GM12878 (cell line): Measurements from ENCODE around the gene KRTAP5-3. TPM values are rescaled to one million over a fixed set of nuclear protein-coding genes. Genes with fewer than 3 reads are reported as not detected.

Source experiments
- ATAC-seq: fragments of 200-7000 bp; cut with Tn5 transposase; 3 replicates; pipeline ENCODE4 v1.9.1; 2020; ENCODE audit warnings: mild to moderate bottlenecking, moderate library complexity
- BruUV-seq: library from RNA; stranded (reverse); fragments of 400-500 nt; replicated peaks from 2 replicates; lab custom pipeline; 2021; lab: Mats Ljungman, UMichigan
- CTCF ChIA-PET: fragments of 300-600 bp; sonication (Branson Sonifier 250); formaldehyde crosslinking; extraction: SDS; loops from one replicate; lab custom pipeline; 2021; ENCODE audit warnings: inconsistent platforms; lab: Yijun Ruan, JAX
- POLR2A ChIA-PET: fragments of 350-600 bp; formaldehyde crosslinking; extraction: SDS; loops from one replicate; lab custom pipeline; 2021; ENCODE audit warnings: inconsistent platforms; lab: Charles Lee
- RAD21 ChIA-PET: fragments of 300-600 bp; sonication (Branson Sonifier 250); formaldehyde crosslinking; loops from one replicate; lab custom pipeline; 2023; ENCODE audit warnings: antibody characterized with exemption; ENCODE audit not compliant: unreplicated experiment; lab: Charles Lee
- SMC1A ChIA-PET: fragments of 300-600 bp; sonication (Branson Sonifier 250); formaldehyde crosslinking; loops from one replicate; lab custom pipeline; 2023; ENCODE audit not compliant: unreplicated experiment, uncharacterized antibody; lab: Charles Lee
- DNase-seq: peaks from one replicate; pipeline ENCODE4 v3.0.0-alpha.2; 2011; ENCODE audit warnings: low read depth, low spot score
- FAIRE-seq: peaks from 3 replicates; lab custom pipeline; 2011; peaks lifted over from hg19 to GRCh38; lab: Jason Lieb, UNC
- H2AFZ ChIP-seq: 2 replicates; pipeline ENCODE4 v1.6.0; 2011; ENCODE audit warnings: low read depth, low read length, control low read depth; ENCODE audit not compliant: control insufficient read depth
- H3K27ac ChIP-seq: 2 replicates; pipeline ENCODE4 v1.5.1; 2011; ENCODE audit warnings: control low read depth; ENCODE audit not compliant: control insufficient read depth, insufficient read depth
- H3K27me3 ChIP-seq, 2 experiments: replicated peaks in 1 of 2; 2 replicates each; pipeline versions ENCODE4 v1.6.0 to v1.6.1; 2011; ENCODE audit warnings: low read length in 1 of 2; ENCODE audit not compliant: control insufficient read depth in 2 of 2, insufficient read depth in 2 of 2
- H3K36me3 ChIP-seq, 2 experiments: 2 replicates each; pipeline ENCODE4 v1.5.1; 2011; ENCODE audit warnings: low read length in 1 of 2; ENCODE audit not compliant: control insufficient read depth in 2 of 2, insufficient read depth in 2 of 2
- H3K4me1 ChIP-seq: 2 replicates; pipeline ENCODE4 v1.6.1; 2011; ENCODE audit warnings: mild to moderate bottlenecking, low read length, moderate library complexity, mixed read lengths; ENCODE audit not compliant: control insufficient read depth, insufficient read depth
- H3K4me2 ChIP-seq: 2 replicates; pipeline ENCODE4 v1.6.0; 2011; ENCODE audit warnings: control low read depth; ENCODE audit not compliant: control insufficient read depth, insufficient read depth
- H3K4me3 ChIP-seq: fragments of 200-600 bp; sonication (generic); 2 replicates; pipeline ENCODE4 v1.5.1; 2016
- H3K79me2 ChIP-seq: 2 replicates; pipeline ENCODE4 v1.6.0; 2011; ENCODE audit warnings: low read length; ENCODE audit not compliant: control insufficient read depth, insufficient read depth
- H3K9ac ChIP-seq: 2 replicates; pipeline ENCODE4 v1.8.0; 2011; ENCODE audit warnings: low read length, control low read depth, mixed read lengths; ENCODE audit not compliant: control insufficient read depth, insufficient read depth
- H3K9me3 ChIP-seq: replicated peaks from 3 replicates; pipeline ENCODE4 v1.5.1; 2011; ENCODE audit warnings: mild to moderate bottlenecking, low read length; ENCODE audit not compliant: control insufficient read depth, insufficient read depth
- H4K20me1 ChIP-seq: 2 replicates; pipeline ENCODE4 v1.6.0; 2011; ENCODE audit not compliant: control insufficient read depth, insufficient read depth
- ATF7 ChIP-seq: fragments of 450-650 bp; IDR thresholded peaks from 2 replicates; pipeline ENCODE4 v1.6.1; 2016; ENCODE audit warnings: low read depth, mild to moderate bottlenecking
- IKZF2 ChIP-seq, 2 experiments: fragments of 450-650 bp; IDR thresholded peaks; 2 replicates each; pipeline ENCODE4 v1.6.1; 2017; ENCODE audit warnings: mild to moderate bottlenecking in 2 of 2, moderate library complexity in 2 of 2
- MYC ChIP-seq: IDR thresholded peaks from 2 replicates; pipeline ENCODE4 v1.6.1; 2011; ENCODE audit warnings: mild to moderate bottlenecking, low read length, moderate library complexity, inconsistent platforms; ENCODE audit not compliant: insufficient read depth, insufficient replicate concordance, insufficient read length, severe bottlenecking
- NFIC ChIP-seq: IDR thresholded peaks from 2 replicates; pipeline ENCODE4 v1.6.1; 2012; ENCODE audit warnings: low read depth, mild to moderate bottlenecking, inconsistent platforms, low read length, moderate library complexity
- NFYB ChIP-seq: IDR thresholded peaks from 2 replicates; pipeline ENCODE4 v1.6.1; 2011; ENCODE audit warnings: low read depth, mild to moderate bottlenecking, low read length, improper control_type of control experiment, moderate library complexity; ENCODE audit not compliant: insufficient read depth
- POLR2AphosphoS2 ChIP-seq: IDR thresholded peaks from 2 replicates; pipeline ENCODE4 v1.6.1; 2011; ENCODE audit warnings: low read depth, mild to moderate bottlenecking, low read length, improper control_type of control experiment, moderate library complexity
- RELA ChIP-seq: fragments of 450-650 bp; IDR thresholded peaks from 2 replicates; pipeline ENCODE4 v1.8.0; 2014; ENCODE audit warnings: borderline replicate concordance; ENCODE audit not compliant: partially characterized antibody
- SIX5 ChIP-seq: IDR thresholded peaks from 2 replicates; pipeline ENCODE4 v1.6.1; 2011; ENCODE audit warnings: mild to moderate bottlenecking, low read depth, low read length, moderate library complexity; ENCODE audit not compliant: severe bottlenecking
- WGBS: methylation state at CpG from one replicate; pipeline ENCODE4 v1.1.6; 2016; ENCODE audit warnings: low lambda C conversion rate; ENCODE audit not compliant: insufficient replicate concordance, insufficient coverage; ENCODE audit errors: missing lambda C conversion rate; 5-methylcytosine and 5-hydroxymethylcytosine counted together
- in situ Hi-C: fragments of 300-500 bp; cut with MboI; formaldehyde crosslinking; loops from 9 replicates; pipeline ENCODE4 v1.14.3; 2018; ENCODE audit warnings: mixed read lengths
- intact Hi-C: fragments of 100-400 bp; cut with micrococcal nuclease; formaldehyde crosslinking; loops from one replicate; pipeline ENCODE4 v1.14.2; 2022; ENCODE audit not compliant: unreplicated experiment
- polyA plus RNA-seq, 11 experiments: library from polyadenylated mRNA; depleted of rRNA in 4 of 11; unstranded in 6 of 11; stranded (reverse) in 5 of 11; fragments of >200 nt; fragmentation: Nextera tagmentation in 4 of 11; fragmentation: Illumina TruSeq in 1 of 11; extraction: Ambion mirVana in 4 of 11; extraction: Trizol in 1 of 11; gene quantifications; 1 replicate in 1 of 11; 2 replicates in 10 of 11; pipeline versions ENCODE4 v1.2.1 to v1.2.3, GENCODE V29; 2011 to 2016; ENCODE audit warnings: inconsistent platforms in 2 of 11, missing spikeins in 2 of 11, low read depth in 1 of 11
- total RNA-seq, 4 experiments: library from RNA; depleted of rRNA in 3 of 4; stranded (reverse); fragments of >200 nt in 3 of 4; fragmentation: Illumina TruSeq in 1 of 4; extraction: Trizol in 1 of 4; gene quantifications; 2 replicates each; pipeline versions ENCODE4 v1.2.1 to v1.2.3, GENCODE V29; 2013 to 2021
- TF ChIP-seq, protein P1 (sequence below): IDR thresholded peaks from 2 replicates; pipeline ENCODE4 v1.6.1; 2012; ENCODE audit warnings: low read length, inconsistent platforms
- TF ChIP-seq, protein P2 (sequence below): fragments of 450-650 bp; formaldehyde crosslinking; IDR thresholded peaks from 2 replicates; pipeline ENCODE4 v1.5.0; 2022; ENCODE audit warnings: mild to moderate bottlenecking, missing genetic modification characterization

The KRTAP5-3 gene
- total and polyA plus RNA-seq, 10 of the 15 experiments (the other 5 are each of a cell fraction or from before 2014, with no cell fraction given) = not detected

GRCh38 chr11:1570531-1570895, 37.8 kb downstream of the KRTAP5-3 start:
- intact Hi-C loops = loop anchor here (10.0 kb wide), 2 partner anchors 266 to 456 kb away; partner anchors contain the start of gene TOLLIP
- no peak overlapping the region for H3K27ac ChIP-seq
- 41% methylated on average over 7 of the region's 8 CpGs for WGBS

More at GRCh38 chr11:1570531-1570895, 37.8 kb downstream of the KRTAP5-3 start:
- H3K9me3 ChIP-seq = no peaks in the 10 kb centered on the region
- no peaks in the 10 kb centered on the region for H4K20me1 ChIP-seq
- H3K4me3 ChIP-seq = no peak overlapping the region
- H3K27me3 ChIP-seq = peaks cover 3 to 10% of the 10 kb centered on the region in 2 experiments; a peak in 3 of 4 replicates
- H3K36me3 ChIP-seq = no peaks in the 10 kb centered on the region
- TF ChIP-seq IKZF2 (IDR thresholded peaks at IDR 0.05) (no peak), NFYB (no peak), SIX5 (no peak), POLR2AphosphoS2 (no peak), NFIC (no peak), ATF7 (no peak), MYC (no peak), RELA (no peak)
- TF ChIP-seq, protein P1, sequence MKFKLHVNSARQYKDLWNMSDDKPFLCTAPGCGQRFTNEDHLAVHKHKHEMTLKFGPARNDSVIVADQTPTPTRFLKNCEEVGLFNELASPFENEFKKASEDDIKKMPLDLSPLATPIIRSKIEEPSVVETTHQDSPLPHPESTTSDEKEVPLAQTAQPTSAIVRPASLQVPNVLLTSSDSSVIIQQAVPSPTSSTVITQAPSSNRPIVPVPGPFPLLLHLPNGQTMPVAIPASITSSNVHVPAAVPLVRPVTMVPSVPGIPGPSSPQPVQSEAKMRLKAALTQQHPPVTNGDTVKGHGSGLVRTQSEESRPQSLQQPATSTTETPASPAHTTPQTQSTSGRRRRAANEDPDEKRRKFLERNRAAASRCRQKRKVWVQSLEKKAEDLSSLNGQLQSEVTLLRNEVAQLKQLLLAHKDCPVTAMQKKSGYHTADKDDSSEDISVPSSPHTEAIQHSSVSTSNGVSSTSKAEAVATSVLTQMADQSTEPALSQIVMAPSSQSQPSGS = no peak
- TF ChIP-seq, protein P2, sequence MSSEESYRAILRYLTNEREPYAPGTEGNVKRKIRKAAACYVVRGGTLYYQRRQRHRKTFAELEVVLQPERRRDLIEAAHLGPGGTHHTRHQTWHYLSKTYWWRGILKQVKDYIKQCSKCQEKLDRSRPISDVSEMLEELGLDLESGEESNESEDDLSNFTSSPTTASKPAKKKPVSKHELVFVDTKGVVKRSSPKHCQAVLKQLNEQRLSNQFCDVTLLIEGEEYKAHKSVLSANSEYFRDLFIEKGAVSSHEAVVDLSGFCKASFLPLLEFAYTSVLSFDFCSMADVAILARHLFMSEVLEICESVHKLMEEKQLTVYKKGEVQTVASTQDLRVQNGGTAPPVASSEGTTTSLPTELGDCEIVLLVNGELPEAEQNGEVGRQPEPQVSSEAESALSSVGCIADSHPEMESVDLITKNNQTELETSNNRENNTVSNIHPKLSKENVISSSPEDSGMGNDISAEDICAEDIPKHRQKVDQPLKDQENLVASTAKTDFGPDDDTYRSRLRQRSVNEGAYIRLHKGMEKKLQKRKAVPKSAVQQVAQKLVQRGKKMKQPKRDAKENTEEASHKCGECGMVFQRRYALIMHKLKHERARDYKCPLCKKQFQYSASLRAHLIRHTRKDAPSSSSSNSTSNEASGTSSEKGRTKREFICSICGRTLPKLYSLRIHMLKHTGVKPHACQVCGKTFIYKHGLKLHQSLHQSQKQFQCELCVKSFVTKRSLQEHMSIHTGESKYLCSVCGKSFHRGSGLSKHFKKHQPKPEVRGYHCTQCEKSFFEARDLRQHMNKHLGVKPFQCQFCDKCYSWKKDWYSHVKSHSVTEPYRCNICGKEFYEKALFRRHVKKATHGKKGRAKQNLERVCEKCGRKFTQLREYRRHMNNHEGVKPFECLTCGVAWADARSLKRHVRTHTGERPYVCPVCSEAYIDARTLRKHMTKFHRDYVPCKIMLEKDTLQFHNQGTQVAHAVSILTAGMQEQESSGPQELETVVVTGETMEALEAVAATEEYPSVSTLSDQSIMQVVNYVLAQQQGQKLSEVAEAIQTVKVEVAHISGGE = no peak
- TF ChIP-seq, all 136 proteins: peak for 0
- ChIA-PET POLR2A (no interaction called here), CTCF (no interaction called here), SMC1A (no interaction called here), RAD21 (no interaction called here)
- FAIRE-seq = no peak
- Histone ChIP-seq H2AFZ (no peak overlapping the region), H3K79me2 (no peaks in the 10 kb centered on the region), H3K4me1 (no peaks in the 10 kb centered on the region), H3K9ac (no peak overlapping the region), H3K4me2 (no peak overlapping the region)
- in situ Hi-C loops = no loop called here
- no TSS peak for BruUV-seq
- no peak for ATAC-seq
- no peak for DNase-seq
